Thyroid gland (tissue), 4 donors: ENCODE measurements around the gene JMJD1C. TPM values are rescaled to one million over a fixed set of nuclear protein-coding genes. Genes with fewer than 3 reads are reported as not detected.

Source experiments
- DNase-seq, 2 donors: peaks; one replicate each; pipeline ENCODE4 v3.0.0-alpha.2; 2019
- H3K27ac ChIP-seq, 3 donors: fragments of 200-600 bp; sonication (generic); 1 replicate in 2 of 3; 2 replicates in 1 of 3; pipeline ENCODE4 v1.5.1; 2016 to 2019; ENCODE audit warnings: mild to moderate bottlenecking in 1 of 3, moderate library complexity in 1 of 3
- H3K27me3 ChIP-seq: fragments of 200-600 bp; sonication (generic); one replicate; pipeline ENCODE4 v1.5.1; 2019
- H3K36me3 ChIP-seq, 2 donors: fragments of 200-600 bp; sonication (generic); one replicate each; pipeline ENCODE4 v1.5.1; 2016 to 2019
- H3K4me1 ChIP-seq, 2 donors: fragments of 200-600 bp; sonication (generic); one replicate each; pipeline ENCODE4 v1.5.1; 2017 to 2019
- H3K4me3 ChIP-seq, 3 donors: fragments of 200-600 bp; sonication (generic); replicated peaks in 1 of 3; 1 replicate in 2 of 3; 2 replicates in 1 of 3; pipeline ENCODE4 v1.5.1; 2016; ENCODE audit warnings: mild to moderate bottlenecking in 1 of 3
- H3K9me3 ChIP-seq: fragments of 200-600 bp; sonication (generic); one replicate; pipeline ENCODE4 v1.5.1; 2017
- POLR2A ChIP-seq, 2 donors: fragments of 450-650 bp; IDR thresholded peaks; one replicate each; pipeline ENCODE4 v1.6.1; 2017; ENCODE audit warnings: antibody characterized with exemption in 2 of 2, mild to moderate bottlenecking in 2 of 2, moderate library complexity in 1 of 2
- WGBS, 2 donors: methylation state at CpG; one replicate each; pipeline ENCODE4 v1.1.5; 2017; 5-methylcytosine and 5-hydroxymethylcytosine counted together
- intact Hi-C: fragments of 100-400 bp; cut with DNase I; formaldehyde crosslinking; loops from one replicate; pipeline ENCODE4 v1.15.1; 2023
- total RNA-seq, 4 donors: library from RNA; depleted of rRNA; stranded (reverse); fragments of >200 nt; gene quantifications; one replicate each; pipeline ENCODE4 v1.2.3, GENCODE V29; 2016
- TF ChIP-seq, protein P1 (sequence below), 6 experiments: fragments of 200-600 bp in 3 of 6; fragments of 450-650 bp in 3 of 6; sonication (generic) in 3 of 6; IDR thresholded peaks; one replicate each; pipeline ENCODE4 v1.5.1; 2016 to 2019; ENCODE audit warnings: antibody characterized with exemption in 6 of 6, mild to moderate bottlenecking in 2 of 6, inconsistent platforms in 1 of 6, moderate library complexity in 1 of 6

JMJD1C gene
- total RNA-seq, 4 donors from 2014 or later = 120 to 168 (median 136) TPM

DNA sequence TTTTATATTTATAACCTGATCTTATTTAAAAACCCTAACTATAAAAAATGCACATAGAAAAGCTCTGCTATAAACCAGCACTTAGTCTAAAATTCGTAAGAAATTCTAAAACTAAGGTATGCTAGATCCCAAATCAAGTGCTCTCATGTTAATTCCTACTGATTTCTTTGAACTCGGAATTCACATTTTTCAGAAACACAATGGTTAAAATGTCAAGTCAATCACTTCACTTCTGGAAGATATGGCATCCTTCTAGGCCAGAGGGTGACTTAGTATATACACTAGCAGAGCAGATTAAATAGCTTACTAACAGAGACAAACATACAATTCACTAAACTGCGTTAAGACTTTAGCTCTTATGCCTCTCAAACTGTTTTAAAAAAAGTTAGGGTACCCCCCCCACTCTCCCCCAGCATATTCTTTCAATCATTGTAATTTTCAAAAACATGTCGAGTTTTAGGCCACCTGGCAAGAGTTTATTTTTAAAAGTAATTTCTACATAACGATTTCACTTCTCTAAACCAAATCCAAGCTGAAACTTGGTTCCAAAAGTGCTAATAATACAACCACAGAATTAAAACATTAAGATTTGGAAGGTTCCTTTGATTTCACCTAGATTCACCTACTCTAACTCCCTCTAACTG is 203.2 kb downstream of the JMJD1C start:
- Histone ChIP-seq H3K4me3 (no peak overlapping the region), H3K9me3 (no peaks in the 10 kb centered on the region), H3K36me3 (no peaks in the 10 kb centered on the region), H3K27me3 (no peaks in the 10 kb centered on the region), H3K27ac (peak overlapping the region; percentile 31 to 96 (median 43)), H3K4me1 (peaks cover 52 to 59% of the 10 kb centered on the region in 2 donors)
- no peak for DNase-seq
- TF ChIP-seq, protein P1, sequence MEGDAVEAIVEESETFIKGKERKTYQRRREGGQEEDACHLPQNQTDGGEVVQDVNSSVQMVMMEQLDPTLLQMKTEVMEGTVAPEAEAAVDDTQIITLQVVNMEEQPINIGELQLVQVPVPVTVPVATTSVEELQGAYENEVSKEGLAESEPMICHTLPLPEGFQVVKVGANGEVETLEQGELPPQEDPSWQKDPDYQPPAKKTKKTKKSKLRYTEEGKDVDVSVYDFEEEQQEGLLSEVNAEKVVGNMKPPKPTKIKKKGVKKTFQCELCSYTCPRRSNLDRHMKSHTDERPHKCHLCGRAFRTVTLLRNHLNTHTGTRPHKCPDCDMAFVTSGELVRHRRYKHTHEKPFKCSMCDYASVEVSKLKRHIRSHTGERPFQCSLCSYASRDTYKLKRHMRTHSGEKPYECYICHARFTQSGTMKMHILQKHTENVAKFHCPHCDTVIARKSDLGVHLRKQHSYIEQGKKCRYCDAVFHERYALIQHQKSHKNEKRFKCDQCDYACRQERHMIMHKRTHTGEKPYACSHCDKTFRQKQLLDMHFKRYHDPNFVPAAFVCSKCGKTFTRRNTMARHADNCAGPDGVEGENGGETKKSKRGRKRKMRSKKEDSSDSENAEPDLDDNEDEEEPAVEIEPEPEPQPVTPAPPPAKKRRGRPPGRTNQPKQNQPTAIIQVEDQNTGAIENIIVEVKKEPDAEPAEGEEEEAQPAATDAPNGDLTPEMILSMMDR (IDR thresholded peaks at IDR 0.05) = no peak
- TF ChIP-seq POLR2A (IDR thresholded peaks at IDR 0.05) = no peak
- WGBS, 2 donors = 67 to 69% methylated on average over 5 of the region's 5 CpGs
- intact Hi-C loops = no loop called here

- peaks cover 60 to 69% of the 10 kb centered on the region in 2 donors for H3K4me1 ChIP-seq
- intact Hi-C loops = no loop called here
- no peaks in the 10 kb centered on the region for H3K36me3 ChIP-seq
- no peaks in the 10 kb centered on the region for H3K9me3 ChIP-seq
- DNase-seq = no peak
- TF ChIP-seq, protein P1 (IDR thresholded peaks at IDR 0.05) = no peak
- no peak for TF ChIP-seq POLR2A (IDR thresholded peaks at IDR 0.05)
- 90% methylated on average over 3 of the region's 3 CpGs for WGBS, 2 donors
- H3K27me3 ChIP-seq = no peaks in the 10 kb centered on the region
- no peak overlapping the region for H3K4me3 ChIP-seq
- H3K27ac ChIP-seq = peak overlapping the region in 2 of 3 donors; percentile 3 to 96
Observed at GRCh38 chr10:63261496-63261895, 204.3 kb downstream of the JMJD1C start.

- TF ChIP-seq, protein P1 (IDR thresholded peaks at IDR 0.05) = no peak
- TF ChIP-seq POLR2A (IDR thresholded peaks at IDR 0.05) = no peak
- H3K36me3 ChIP-seq = no peaks in the 10 kb centered on the region
- no peak overlapping the region for H3K4me3 ChIP-seq
- no peaks in the 10 kb centered on the region for H3K9me3 ChIP-seq
- 61 to 67% methylated on average over 3 of the region's 3 CpGs for WGBS, 2 donors
- intact Hi-C loops = no loop called here
- no peak for DNase-seq
- H3K4me1 ChIP-seq = peaks cover 67 to 76% of the 10 kb centered on the region in 2 donors
- H3K27ac ChIP-seq = peak overlapping the region in 1 of 3 donors; percentile 37
- no peaks in the 10 kb centered on the region for H3K27me3 ChIP-seq
Observed at GRCh38 chr10:63260860-63261251, 204.9 kb downstream of the JMJD1C start.

DNA sequence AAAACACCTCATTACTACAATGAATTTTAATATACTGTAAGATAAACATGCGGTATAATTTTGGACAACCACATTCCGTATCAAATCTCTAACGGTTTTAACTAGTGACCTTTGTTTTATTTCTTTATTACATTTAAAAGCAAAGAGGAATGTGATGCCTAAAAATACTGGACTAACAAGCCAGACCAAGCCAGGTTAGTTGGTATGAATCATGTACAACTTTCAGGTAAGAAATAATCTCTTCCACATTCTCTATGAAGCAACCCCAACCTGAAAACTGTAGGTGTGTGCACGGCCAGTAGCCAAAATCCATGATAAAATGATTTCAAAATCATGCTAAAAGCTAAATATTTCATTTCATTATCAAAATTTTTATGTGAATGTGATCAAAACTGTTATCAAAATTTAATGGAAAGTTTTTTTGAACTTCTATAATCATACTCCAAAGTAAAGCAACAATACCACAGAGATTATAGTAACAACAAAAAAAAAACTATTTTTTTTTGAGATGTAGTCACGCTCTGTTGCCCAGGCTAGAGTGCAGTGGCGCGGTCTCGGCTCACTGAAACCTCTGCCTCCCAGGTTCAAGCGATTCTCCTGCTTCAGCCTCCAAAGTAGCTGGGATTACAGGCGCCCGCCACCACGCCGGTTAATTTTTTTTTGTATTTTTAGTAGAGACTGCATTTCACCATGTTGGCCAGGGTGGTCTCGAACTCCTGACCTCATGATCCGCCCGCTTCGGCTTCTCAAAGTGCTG is 205.5 kb downstream of the JMJD1C start:
- no peaks in the 10 kb centered on the region for H3K36me3 ChIP-seq
- no peaks in the 10 kb centered on the region for H3K27me3 ChIP-seq
- no peak for TF ChIP-seq POLR2A (IDR thresholded peaks at IDR 0.05)
- TF ChIP-seq, protein P1 (IDR thresholded peaks at IDR 0.05) = no peak
- DNase-seq = no peak
- no peak overlapping the region for H3K27ac ChIP-seq
- no peaks in the 10 kb centered on the region for H3K9me3 ChIP-seq
- no peak overlapping the region for H3K4me3 ChIP-seq
- H3K4me1 ChIP-seq = peaks cover 68 to 79% of the 10 kb centered on the region in 2 donors
- 97% methylated on average over 17 of the region's 17 CpGs for WGBS, 2 donors
- intact Hi-C loops = no loop called here
